Measurements from ENCODE around the gene SLC38A10. TPM values are rescaled to one million over a fixed set of nuclear protein-coding genes. Genes with fewer than 3 reads are reported as not detected.

The SLC38A10 gene
- total RNA-seq, 1 donor from 2014 or later = 35.5 TPM

GRCh38 chr17:81223762-81224130 is 71.4 kb downstream of the SLC38A10 start:
- Histone ChIP-seq H3K36me3 (ENCODE audit: control insufficient read depth, insufficient read depth, low read length) (no peaks in the 10 kb centered on the region), H3K27me3 (ENCODE audit: control insufficient read depth, insufficient read depth, low read length) (no peaks in the 10 kb centered on the region), H3K4me3 (ENCODE audit: low read depth, low read length) (peak overlapping the region; percentile 49)
- FAIRE-seq (no peak), DNase-seq (ENCODE audit: low read depth) (no peak)
- TF ChIP-seq, protein P1, sequence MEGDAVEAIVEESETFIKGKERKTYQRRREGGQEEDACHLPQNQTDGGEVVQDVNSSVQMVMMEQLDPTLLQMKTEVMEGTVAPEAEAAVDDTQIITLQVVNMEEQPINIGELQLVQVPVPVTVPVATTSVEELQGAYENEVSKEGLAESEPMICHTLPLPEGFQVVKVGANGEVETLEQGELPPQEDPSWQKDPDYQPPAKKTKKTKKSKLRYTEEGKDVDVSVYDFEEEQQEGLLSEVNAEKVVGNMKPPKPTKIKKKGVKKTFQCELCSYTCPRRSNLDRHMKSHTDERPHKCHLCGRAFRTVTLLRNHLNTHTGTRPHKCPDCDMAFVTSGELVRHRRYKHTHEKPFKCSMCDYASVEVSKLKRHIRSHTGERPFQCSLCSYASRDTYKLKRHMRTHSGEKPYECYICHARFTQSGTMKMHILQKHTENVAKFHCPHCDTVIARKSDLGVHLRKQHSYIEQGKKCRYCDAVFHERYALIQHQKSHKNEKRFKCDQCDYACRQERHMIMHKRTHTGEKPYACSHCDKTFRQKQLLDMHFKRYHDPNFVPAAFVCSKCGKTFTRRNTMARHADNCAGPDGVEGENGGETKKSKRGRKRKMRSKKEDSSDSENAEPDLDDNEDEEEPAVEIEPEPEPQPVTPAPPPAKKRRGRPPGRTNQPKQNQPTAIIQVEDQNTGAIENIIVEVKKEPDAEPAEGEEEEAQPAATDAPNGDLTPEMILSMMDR (IDR thresholded peaks at IDR 0.05; ENCODE audit: insufficient read depth, low read length, severe bottlenecking) = no peak

DNA sequence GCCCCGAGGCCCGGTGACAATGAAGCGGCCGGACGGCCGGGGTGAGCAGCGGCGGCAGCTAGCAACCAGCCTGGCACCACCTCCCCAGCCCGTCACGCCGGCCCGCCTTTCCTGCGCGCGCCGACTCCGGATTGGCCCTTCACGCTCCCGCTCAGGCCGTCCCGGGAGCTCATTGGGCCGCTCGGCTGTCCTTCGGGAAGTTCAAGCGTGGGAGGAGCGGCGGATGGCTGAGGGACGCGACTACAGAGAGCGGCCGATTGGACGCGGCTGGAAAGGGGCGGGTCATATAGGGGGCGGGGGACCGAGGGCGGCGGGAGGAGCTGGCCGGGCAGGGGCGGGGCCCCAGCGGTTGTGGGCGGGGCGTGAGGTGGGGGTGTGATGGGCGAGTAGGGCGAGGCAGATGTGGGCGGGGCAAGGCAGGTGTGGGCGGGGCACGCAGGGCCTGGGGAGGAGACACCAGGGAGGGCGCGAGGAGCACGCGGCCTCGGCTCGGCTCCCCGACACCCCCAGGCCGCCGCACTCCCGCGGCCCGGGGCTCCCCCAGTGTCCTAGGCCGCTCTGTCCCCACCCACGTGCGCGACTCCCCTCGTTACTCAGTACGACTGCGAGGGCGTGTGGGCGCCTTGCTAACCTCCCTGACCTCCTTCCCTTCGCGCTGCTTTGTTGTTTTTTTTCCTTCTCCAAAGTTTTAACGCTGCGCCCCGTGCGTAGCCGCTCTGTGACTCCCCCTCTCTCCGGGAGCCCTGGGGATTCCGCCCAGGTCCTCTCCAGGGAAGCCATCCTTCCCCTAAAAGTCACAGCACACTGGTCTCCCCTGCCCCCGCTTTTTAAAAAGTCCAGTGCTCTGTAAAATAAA is 72.0 kb downstream of the SLC38A10 start, which contains the start of gene CEP131:
Gene CEP131 (minus strand): TSS at position 60 of the 856 bp plus-strand sequence. CDS start 2,909 bp downstream, outside the sequence.
- H3K27me3 ChIP-seq (ENCODE audit: control insufficient read depth, insufficient read depth, low read length) = no peaks in the 10 kb centered on the region
- peak; percentile 88 for DNase-seq (ENCODE audit: low read depth)
- no peaks in the 10 kb centered on the region for H3K36me3 ChIP-seq (ENCODE audit: control insufficient read depth, insufficient read depth, low read length)
- FAIRE-seq = no peak
- TF ChIP-seq, protein P1 (IDR thresholded peaks at IDR 0.05; ENCODE audit: insufficient read depth, low read length, severe bottlenecking) = no peak
- peak within 1 kb of the TSS; percentile 75 for H3K4me3 ChIP-seq (ENCODE audit: low read depth, low read length)

- Histone ChIP-seq H3K27me3 (ENCODE audit: control insufficient read depth, insufficient read depth, low read length) (no peaks in the 10 kb centered on the region), H3K36me3 (ENCODE audit: control insufficient read depth, insufficient read depth, low read length) (no peaks in the 10 kb centered on the region), H3K4me3 (ENCODE audit: low read depth, low read length) (peak overlapping the region; percentile 75)
- TF ChIP-seq, protein P1 (IDR thresholded peaks at IDR 0.05; ENCODE audit: insufficient read depth, low read length, severe bottlenecking) = no peak
- FAIRE-seq (no peak), DNase-seq (ENCODE audit: low read depth) (no peak)
Observed at GRCh38 chr17:81222620-81222905, 72.5 kb downstream of the SLC38A10 start.

GRCh38 chr17:81221842-81222619 is 73.1 kb downstream of the SLC38A10 start:
- H3K27me3 ChIP-seq (ENCODE audit: control insufficient read depth, insufficient read depth, low read length) = no peaks in the 10 kb centered on the region
- no peak for FAIRE-seq
- no peak for DNase-seq (ENCODE audit: low read depth)
- no peaks in the 10 kb centered on the region for H3K36me3 ChIP-seq (ENCODE audit: control insufficient read depth, insufficient read depth, low read length)
- H3K4me3 ChIP-seq (ENCODE audit: low read depth, low read length) = peak overlapping the region; percentile 75
- TF ChIP-seq, protein P1 (IDR thresholded peaks at IDR 0.05; ENCODE audit: insufficient read depth, low read length, severe bottlenecking) = no peak

DNA sequence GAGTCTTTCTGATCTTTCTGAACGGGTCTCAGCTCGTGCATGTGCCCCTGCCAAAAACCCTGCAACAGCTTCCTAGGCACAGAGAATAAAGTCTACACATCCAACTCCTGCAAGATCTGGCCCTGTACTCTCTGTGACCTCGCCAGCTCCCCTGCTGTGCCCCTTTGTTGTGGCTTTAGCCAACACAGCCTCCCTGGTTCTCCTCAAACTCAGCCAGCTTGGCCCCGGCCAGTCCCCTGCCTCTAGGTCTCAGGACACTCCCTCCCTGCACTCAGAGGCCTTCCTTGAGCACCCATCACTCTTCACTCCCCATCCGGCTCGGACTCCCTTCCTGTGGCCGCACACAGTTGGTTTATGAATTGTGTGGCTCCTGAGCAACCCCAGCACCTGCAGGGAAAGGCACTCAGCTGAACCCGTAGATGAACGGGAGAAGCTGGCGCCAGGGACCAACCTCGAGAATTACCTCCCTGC is 73.7 kb downstream of the SLC38A10 start:
- TF ChIP-seq, protein P1 (IDR thresholded peaks at IDR 0.05; ENCODE audit: insufficient read depth, low read length, severe bottlenecking) = no peak
- Histone ChIP-seq H3K4me3 (ENCODE audit: low read depth, low read length) (no peak overlapping the region), H3K27me3 (ENCODE audit: control insufficient read depth, insufficient read depth, low read length) (no peaks in the 10 kb centered on the region), H3K36me3 (ENCODE audit: control insufficient read depth, insufficient read depth, low read length) (peaks cover 2% of the 10 kb centered on the region)
- DNase-seq (ENCODE audit: low read depth) (no peak), FAIRE-seq (no peak)
